HG03521 (cell line): ENCODE data around the gene SKI.

ENCODE experiments used
- ATAC-seq: cut with Tn5 transposase; IDR thresholded peaks from one replicate; pipeline ENCODE4 v1.9.1; 2021; ENCODE audit warnings: mild to moderate bottlenecking, moderate library complexity; ENCODE audit not compliant: unreplicated experiment

SKI gene

GRCh38 chr1:2304282-2304681, 76.2 kb downstream of the SKI start:
- no peak for ATAC-seq

DNA sequence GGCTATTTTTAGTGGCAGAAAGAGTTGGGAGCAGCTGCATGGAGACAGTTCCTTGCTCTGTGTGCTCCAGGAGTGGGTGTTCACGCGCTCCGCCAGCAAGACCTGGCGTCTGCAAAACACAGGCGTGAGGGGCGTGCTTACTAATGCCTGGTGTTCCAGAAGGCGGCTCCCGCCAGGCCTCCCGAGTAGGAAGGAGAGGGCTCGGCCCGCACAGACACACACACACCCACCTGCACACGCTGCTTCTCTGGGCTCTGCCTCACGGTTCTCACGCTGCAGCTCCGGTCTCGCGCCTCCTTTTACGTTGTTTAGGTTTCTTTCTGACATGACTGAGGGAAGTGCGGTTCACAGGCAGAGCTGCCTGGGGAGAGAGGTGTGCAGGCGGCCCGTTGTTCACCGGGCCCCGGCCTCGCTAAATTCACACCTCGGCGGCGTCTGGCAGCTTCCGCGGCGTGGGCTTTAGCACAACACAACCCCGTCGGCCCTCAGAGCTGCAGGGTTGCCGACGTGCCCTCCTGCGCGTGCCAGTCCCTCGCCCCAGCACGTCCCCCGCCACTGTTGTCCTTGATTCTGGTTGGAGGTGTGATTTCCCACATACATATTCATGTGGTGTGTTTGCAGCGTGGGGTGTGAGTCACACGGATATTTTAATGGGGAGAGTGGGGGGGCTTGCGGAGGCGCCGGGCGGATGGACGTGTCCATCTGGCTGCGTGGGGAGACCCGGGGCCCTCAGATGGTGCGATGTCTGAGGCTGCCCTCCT, 77.0 kb downstream of the SKI start:
- no peak for ATAC-seq

- no peak for ATAC-seq
Observed at GRCh38 chr1:2306151-2306978, 78.2 kb downstream of the SKI start.

- ATAC-seq, result no peak
Observed at GRCh38 chr1:2307064-2307605, 79.0 kb downstream of the SKI start.

DNA sequence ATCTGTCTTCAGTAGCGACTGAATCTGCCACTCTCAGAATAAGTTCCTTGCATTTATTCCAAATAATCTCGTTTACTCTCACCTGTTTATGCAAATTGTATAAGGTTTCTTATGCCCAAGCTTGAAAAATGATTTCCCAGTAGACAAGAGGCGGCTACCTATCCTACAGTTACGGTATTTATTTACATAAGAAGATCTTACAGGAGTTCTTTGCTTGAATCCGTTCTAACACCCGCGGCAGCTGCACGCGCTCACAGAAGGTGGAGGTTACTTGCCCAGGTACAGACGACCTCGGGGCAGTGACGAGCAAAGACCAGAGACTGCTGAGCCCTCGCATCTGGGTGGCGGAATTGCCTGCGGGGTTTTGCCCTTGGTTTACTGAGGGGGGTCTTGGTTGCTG, 79.9 kb downstream of the SKI start:
- ATAC-seq, result no peak

DNA sequence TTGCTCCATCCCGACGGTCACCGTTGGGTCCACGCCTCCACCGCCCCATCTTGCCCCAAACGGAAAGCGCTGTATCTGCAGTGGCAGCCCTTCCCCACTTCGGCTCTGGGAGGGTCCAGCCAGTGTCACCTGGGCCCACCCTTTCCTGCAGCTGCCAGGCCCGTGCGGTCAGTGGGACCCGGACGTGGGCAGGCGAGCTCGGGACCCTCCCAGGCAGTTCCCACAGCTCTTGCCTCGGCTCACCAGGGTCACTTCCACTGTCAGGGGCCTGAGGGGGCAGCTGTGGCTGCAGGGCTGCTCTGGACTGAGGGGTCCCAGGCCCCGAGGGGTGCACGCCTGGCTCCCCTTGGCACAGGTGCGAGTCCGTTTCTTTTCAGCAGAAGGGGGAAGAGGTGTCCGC, 80.7 kb downstream of the SKI start:
- no peak for ATAC-seq

GRCh38 chr1:2310332-2311183, 82.4 kb downstream of the SKI start:
- no peak for ATAC-seq

- ATAC-seq, result no peak
Observed at GRCh38 chr1:2311184-2312032, 83.3 kb downstream of the SKI start.

- no peak for ATAC-seq
Observed at GRCh38 chr1:2312160-2312514, 84.0 kb downstream of the SKI start.

- no peak for ATAC-seq
Observed at GRCh38 chr1:2312515-2313301, 84.6 kb downstream of the SKI start.

DNA sequence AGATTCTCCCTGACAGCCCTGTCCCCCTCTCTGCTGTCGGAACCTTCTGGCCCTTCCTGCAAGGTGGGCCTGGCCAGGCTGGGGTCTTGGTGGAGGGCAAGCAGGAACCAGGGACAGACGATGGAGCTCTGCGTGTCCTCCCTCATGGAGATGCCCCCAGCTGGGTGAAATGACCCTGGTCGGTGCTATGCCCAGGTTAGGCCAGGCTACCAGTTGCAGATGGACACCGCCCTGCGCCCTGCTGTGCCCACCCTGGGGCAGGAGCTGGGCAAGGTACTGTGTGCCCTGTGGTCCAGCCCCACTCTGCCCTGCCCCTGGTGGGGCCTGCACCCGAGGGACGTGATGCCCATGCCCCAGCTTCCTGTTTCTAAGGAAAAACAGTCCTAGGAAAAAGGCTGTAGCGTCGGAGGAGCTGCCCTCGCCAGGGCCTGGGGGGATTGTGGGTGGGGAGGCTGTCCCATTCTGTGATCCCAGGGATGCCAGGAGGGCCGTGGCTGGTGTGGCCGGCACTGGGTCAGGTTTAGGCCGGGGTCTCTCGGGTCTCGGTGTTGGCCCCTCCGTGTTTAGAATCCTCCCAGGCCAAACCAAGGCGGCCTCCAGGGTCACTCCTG, 85.6 kb downstream of the SKI start:
- no peak for ATAC-seq

DNA sequence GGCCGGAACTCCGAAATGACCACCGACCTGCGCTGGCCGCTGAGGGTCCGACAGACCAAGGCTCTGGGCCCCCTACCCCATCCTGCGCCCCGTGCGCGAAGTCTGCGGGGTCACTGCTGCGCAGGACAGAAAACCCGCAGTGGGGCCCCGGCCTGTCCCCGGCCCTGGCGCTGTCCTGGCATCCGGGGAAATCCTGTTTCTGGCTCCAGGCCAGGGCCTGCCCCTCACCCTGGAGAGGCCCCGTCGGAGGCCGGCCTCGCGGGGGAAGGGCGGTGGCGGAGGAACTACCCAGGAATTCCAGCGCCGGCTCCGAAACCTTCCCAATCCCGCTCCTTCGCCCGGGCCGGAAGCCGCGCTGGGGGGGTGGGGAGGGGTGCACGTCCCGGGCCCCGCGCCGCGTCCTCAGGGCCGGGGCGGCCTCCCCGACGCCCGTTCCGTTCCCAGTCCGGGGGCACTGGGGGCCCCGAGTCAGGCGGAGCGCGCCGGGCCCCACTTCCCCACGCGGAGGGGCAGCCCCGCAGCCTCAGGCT, 86.2 kb downstream of the SKI start:
- no peak for ATAC-seq

DNA sequence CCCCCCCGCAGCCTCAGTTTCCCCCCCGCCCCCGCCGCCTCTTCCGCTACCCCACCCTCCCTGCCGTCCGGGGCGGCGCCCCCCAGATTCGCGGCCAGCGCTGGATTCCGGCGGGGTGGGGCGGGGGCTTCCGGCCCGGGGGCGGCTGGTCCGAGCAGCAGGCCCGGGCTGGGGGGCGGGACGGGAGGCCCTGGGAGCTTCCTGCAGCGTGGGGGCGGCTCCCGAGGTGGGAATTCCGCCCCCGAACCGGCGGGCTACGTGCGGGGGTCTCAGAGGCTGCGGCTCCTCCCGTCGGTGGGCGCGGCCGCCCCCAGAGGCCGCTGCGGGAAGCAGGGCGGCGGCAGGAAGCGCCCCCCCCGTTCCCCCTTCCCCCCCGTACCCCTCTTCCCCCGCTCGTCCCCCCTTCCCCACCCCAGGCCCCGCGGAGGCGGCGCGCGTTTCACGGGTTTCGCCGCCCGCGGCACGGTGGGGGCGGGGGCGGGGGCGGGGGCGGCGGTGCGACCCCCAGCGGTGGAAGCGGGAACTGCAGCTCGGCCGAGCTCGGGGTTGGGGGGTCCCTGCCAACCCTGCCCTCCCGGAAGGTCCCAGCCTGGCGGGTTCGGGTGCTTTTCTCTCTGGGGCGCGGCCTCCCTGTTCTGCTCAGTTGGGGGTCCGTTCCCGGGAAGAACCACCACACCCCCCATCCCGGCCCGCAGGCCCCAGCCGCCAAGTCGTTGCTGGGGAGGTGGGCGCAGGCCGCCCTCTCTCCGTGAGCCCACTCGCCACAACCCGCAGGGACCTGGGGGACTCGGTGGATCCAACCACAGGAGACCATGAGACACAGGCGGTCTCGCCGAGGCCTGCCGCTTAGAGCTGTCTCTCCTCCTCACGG, 86.9 kb downstream of the SKI start:
- no peak for ATAC-seq

DNA sequence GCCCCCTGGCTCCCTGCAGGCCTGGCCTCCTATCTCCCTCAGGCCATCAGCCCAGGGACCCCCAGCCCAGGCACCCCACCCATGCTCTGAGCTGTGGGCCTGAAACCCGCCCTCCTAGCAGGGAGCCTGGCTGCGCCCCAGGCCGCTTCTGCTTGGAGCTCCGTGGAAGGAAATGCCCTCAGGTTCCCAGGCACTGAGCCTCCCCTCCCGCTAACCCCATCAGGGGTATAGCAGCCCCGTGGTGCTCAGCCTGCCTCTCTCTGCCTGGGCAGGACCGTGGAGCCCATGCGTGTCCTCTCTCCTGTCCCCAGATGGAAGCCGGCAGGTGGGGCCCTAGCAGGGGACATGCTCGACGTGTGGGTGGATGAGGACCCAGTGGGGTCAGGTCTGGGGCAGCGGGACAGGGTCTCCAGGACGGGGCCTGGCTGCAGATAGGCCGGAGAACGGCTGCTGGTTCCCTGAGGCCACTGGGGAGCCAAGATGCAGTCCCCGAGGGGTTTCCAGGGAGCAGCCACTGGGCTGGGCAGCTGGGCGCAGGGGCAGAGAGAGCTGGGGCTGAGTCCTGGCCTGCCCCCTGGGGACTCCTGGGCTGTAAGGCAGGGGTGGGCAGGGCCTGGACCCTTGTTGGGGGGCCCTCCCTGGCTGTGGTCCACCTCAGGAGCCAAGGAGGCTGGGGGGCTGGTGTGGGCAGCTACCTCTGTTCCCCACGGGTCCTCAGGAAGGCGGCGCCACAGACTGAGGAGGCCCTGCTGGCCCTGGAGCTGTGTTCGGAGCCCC, 87.7 kb downstream of the SKI start:
- no peak for ATAC-seq

GRCh38 chr1:2316451-2316961, 88.4 kb downstream of the SKI start:
- no peak for ATAC-seq

DNA sequence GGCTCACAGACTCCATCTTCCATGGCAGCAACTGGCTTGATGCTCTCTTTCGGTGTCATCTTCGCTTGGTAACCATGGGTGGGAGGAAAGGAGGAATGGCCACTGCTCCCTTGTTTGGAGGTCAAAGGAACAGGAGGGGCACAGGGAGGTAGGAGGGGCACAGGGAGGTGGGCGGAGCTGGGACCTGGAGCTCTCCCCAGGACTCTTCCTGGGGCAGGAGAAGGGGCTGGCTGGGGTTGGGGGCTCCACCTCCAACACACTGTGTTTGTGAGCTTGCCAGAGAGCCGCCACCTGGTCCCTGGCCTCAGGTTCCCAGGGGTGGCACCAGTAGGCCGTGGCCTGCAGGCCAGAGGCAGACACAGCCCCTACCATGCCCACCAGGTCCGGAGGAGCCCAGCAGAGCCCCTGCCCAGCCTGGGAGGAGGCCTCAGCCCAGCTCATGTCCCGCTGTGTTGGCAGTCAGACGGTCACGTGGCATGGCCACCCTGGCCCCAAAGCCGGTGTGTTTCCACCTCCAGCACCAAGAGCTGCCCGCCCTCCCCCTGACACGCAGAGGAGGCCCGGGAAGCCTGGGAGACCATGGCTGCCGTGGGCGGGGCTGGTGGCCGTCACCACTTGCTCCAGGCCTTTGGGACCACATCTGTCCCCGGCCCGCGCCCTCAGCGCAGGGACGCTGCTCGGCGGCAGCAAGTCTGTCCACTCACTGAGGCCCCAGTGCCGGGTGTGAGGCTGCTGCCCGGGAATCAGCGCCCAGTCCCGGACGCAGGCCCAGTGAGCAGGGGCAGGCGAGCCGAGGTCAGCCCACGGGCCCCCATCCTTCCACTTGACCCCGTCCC, 89.3 kb downstream of the SKI start:
- no peak for ATAC-seq
